KMS-11 (cell line): ENCODE measurements around the gene PERP.

Experiments used
- H2AFZ ChIP-seq: fragments of 200-600 bp; sonication (generic); 2 replicates; pipeline ENCODE4 v1.6.1; 2016; ENCODE audit warnings: antibody characterized with exemption, mixed run types, low read depth
- H3K27ac ChIP-seq: fragments of 200-600 bp; sonication (generic); 2 replicates; pipeline ENCODE4 v1.6.1; 2016; ENCODE audit warnings: mild to moderate bottlenecking, mixed run types
- H3K27me3 ChIP-seq: fragments of 200-600 bp; sonication (generic); 2 replicates; pipeline ENCODE4 v1.6.1; 2017; ENCODE audit warnings: mild to moderate bottlenecking, low read depth, mixed run types, moderate library complexity; ENCODE audit not compliant: insufficient read depth
- H3K36me3 ChIP-seq: fragments of 200-600 bp; sonication (generic); 2 replicates; pipeline ENCODE4 v1.6.1; 2017; ENCODE audit warnings: mild to moderate bottlenecking, mixed run types; ENCODE audit not compliant: insufficient read depth
- H3K4me1 ChIP-seq: fragments of 200-600 bp; sonication (generic); 2 replicates; pipeline ENCODE4 v1.6.1; 2016; ENCODE audit warnings: mild to moderate bottlenecking, low read depth, mixed run types; ENCODE audit not compliant: poor library complexity, severe bottlenecking
- H3K4me2 ChIP-seq: fragments of 200-600 bp; sonication (generic); 2 replicates; pipeline ENCODE4 v1.7.0; 2016; ENCODE audit warnings: mild to moderate bottlenecking, mixed run types
- H3K4me3 ChIP-seq: fragments of 200-600 bp; sonication (generic); IDR thresholded peaks from 2 replicates; pipeline ENCODE4 v1.6.1; 2017; ENCODE audit warnings: low read depth, low read length, mixed read lengths; ENCODE audit not compliant: insufficient read depth
- H3K79me2 ChIP-seq: fragments of 200-600 bp; sonication (generic); 2 replicates; pipeline ENCODE4 v1.6.1; 2016; ENCODE audit warnings: low read depth, mixed run types; ENCODE audit not compliant: insufficient read depth
- H3K9ac ChIP-seq: fragments of 200-600 bp; sonication (generic); 2 replicates; pipeline ENCODE4 v1.6.1; 2016; ENCODE audit warnings: mild to moderate bottlenecking, mixed run types
- H4K20me1 ChIP-seq: fragments of 200-600 bp; sonication (generic); 2 replicates; pipeline ENCODE4 v1.6.1; 2016; ENCODE audit warnings: mild to moderate bottlenecking, mixed run types; ENCODE audit not compliant: insufficient read depth
- TF ChIP-seq, protein P1 (sequence below): fragments of 200-600 bp; sonication (generic); conservative IDR thresholded peaks from 2 replicates; pipeline ENCODE4 v1.6.1; 2017; ENCODE audit warnings: low read depth, mild to moderate bottlenecking, antibody characterized with exemption, low read length, moderate library complexity, mixed read lengths

Gene PERP

DNA sequence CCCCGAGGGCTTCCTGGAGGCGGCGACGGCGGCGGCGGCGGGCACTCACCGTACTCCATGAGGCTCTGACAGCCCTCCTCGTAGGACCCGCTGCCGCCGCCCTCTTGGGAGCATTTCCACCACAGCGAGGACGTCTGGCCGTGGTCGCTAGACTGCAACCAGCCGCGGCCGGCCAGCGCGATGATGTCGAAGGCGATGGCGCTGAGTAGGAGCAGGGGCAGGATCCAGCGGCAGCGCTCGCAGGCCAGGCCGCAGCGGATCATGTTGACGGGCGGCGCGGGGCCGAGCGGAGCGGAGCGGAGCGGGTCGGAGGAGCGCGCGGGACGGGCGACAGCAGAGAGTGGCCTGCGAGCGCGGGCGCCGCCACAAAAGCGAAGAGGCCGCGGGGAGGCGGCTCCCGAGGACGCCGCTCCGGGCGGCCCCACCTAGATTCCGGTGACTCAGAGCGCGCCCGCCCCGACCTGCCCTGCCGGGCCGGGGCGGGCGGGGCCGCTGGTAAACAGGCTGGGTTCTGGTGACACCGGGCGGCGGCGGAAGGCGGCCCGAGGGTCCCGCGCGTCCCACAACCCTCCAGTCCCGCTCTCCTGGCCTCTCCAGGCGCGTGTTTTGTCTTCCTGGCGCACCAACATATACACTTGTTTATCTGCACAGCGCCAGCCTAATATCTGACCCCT, at the start of gene PERP:
Gene PERP, minus strand, starts transcription at position 342 of the 674 bp plus-strand sequence. Its CDS starts 79 bp downstream, at position 263.
- TF ChIP-seq, protein P1, sequence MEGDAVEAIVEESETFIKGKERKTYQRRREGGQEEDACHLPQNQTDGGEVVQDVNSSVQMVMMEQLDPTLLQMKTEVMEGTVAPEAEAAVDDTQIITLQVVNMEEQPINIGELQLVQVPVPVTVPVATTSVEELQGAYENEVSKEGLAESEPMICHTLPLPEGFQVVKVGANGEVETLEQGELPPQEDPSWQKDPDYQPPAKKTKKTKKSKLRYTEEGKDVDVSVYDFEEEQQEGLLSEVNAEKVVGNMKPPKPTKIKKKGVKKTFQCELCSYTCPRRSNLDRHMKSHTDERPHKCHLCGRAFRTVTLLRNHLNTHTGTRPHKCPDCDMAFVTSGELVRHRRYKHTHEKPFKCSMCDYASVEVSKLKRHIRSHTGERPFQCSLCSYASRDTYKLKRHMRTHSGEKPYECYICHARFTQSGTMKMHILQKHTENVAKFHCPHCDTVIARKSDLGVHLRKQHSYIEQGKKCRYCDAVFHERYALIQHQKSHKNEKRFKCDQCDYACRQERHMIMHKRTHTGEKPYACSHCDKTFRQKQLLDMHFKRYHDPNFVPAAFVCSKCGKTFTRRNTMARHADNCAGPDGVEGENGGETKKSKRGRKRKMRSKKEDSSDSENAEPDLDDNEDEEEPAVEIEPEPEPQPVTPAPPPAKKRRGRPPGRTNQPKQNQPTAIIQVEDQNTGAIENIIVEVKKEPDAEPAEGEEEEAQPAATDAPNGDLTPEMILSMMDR, result no peak
- Histone ChIP-seq H3K27me3 (no peaks in the 10 kb centered on the region), H3K9ac (peak within 1 kb of the TSS; percentile 86), H3K4me2 (peak within 1 kb of the TSS; percentile 98), H3K4me3 (no peak within 1 kb of the TSS), H3K27ac (peak within 1 kb of the TSS; percentile 62), H3K79me2 (0 out of 2 replicates have a peak, but pooled peaks cover 8% of the 10 kb centered on the region), H3K36me3 (no peaks in the 10 kb centered on the region), H2AFZ (peak within 1 kb of the TSS; percentile 95), H3K4me1 (peaks cover 23% of the 10 kb centered on the region), H4K20me1 (no peaks in the 10 kb centered on the region)

DNA sequence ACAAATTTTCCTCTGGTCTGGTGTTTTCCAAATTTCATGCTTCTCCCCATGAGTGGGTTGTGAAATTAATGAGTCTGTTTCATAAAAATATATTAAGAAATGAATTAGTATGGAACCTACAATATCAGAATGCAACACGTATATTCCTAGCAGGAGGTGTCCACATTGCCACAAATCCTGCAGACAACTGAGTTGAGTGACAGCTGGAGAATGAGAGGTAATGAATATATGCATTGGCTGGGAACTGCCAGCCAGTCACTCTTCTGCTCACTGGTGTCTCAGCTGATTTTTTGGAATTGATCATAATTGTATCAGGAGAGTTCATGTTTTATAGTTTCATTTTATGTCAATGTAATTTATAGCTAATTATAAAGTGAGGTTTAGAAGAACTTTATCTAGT, 48.2 kb upstream of the PERP start:
- Histone ChIP-seq H3K79me2 (no peaks in the 10 kb centered on the region), H3K27ac (no peak overlapping the region), H3K36me3 (no peaks in the 10 kb centered on the region), H2AFZ (no peak overlapping the region), H3K4me3 (no peak overlapping the region), H3K27me3 (0 out of 2 replicates have a peak, but pooled peaks cover 1% of the 10 kb centered on the region), H3K9ac (no peak overlapping the region), H3K4me2 (no peak overlapping the region), H3K4me1 (no peaks in the 10 kb centered on the region), H4K20me1 (no peaks in the 10 kb centered on the region)
- TF ChIP-seq, protein P1, result no peak

DNA sequence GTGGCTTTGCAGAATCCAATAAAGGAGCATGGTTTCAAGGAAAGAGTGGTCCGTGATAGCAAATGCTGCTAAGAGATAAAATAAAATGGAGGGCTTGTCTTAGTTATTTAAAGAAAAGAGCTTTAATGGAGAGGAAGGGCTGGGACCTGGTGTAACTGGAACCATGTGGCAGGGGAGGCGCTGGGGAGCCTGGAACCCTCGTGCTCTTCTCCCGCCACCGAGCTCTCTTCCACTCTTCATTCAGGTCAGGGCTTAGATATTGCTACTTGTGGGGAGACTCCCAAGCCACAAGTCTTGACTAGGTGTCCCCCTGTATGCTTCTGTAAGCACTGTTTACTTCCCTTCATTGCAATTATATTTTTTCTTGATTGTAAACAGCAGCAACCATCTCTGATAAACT, 39.3 kb upstream of the PERP start:
- Histone ChIP-seq H2AFZ (no peak overlapping the region), H3K4me1 (peaks cover 13% of the 10 kb centered on the region), H4K20me1 (no peaks in the 10 kb centered on the region), H3K4me3 (no peak overlapping the region), H3K27ac (no peak overlapping the region), H3K27me3 (no peaks in the 10 kb centered on the region), H3K79me2 (no peaks in the 10 kb centered on the region), H3K4me2 (no peak overlapping the region), H3K9ac (no peak overlapping the region), H3K36me3 (no peaks in the 10 kb centered on the region)
- TF ChIP-seq, protein P1, result no peak

DNA sequence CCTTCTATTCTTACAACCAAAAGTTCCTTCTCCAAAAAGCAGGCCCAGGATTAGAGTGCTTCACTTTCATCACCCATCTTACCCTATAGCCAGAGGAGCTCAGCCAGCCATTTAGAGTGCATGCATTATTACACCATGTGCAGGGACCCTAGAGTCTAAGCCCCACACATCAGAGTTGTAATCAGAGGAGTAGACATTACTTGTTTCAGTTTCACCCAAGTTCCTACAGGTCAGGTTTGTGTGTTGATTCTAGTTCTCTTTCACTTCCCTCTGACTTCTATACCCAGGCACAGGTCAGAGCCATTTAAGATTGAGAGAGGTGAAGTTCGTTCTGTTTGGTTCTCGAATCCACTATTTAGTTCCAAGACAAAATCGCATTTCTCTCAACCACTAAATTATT, 38.2 kb upstream of the PERP start:
- Histone ChIP-seq H3K9ac (no peak overlapping the region), H3K4me1 (peaks cover 13% of the 10 kb centered on the region), H3K27me3 (no peaks in the 10 kb centered on the region)

More for the DNA sequence above, 38.2 kb upstream of the PERP start:
- no peaks in the 10 kb centered on the region for H3K36me3 ChIP-seq
- no peak overlapping the region for H2AFZ ChIP-seq
- no peak overlapping the region for H3K27ac ChIP-seq
- H4K20me1 ChIP-seq, result no peaks in the 10 kb centered on the region
- no peak overlapping the region for H3K4me3 ChIP-seq
- peak overlapping the region; percentile 12; the same call in 1 of the 2 replicates for H3K4me2 ChIP-seq
- TF ChIP-seq, protein P1, result no peak
- no peaks in the 10 kb centered on the region for H3K79me2 ChIP-seq
